ENCODE measurements around the gene SLC40A1.

SLC40A1 gene

GRCh38 chr2:189578272-189578950 is 2.2 kb downstream of the SLC40A1 start:
- H3K9me2 ChIP-seq (replicated peaks; ENCODE audit: control insufficient read depth, low read length), result no peaks in the 10 kb centered on the region
- H3K4me1 ChIP-seq (ENCODE audit: control insufficient read depth, low read length), result no peaks in the 10 kb centered on the region
- H3K79me2 ChIP-seq (ENCODE audit: control insufficient read depth, low read length), result no peaks in the 10 kb centered on the region
- H3K4me2 ChIP-seq (ENCODE audit: low read length), result no peak overlapping the region
- H3K27ac ChIP-seq (ENCODE audit: low read depth, low read length), result no peak overlapping the region
- no peaks in the 10 kb centered on the region for H3K9me3 ChIP-seq (ENCODE audit: control insufficient read depth, insufficient read depth, low read length)
- no peaks in the 10 kb centered on the region for H3F3A ChIP-seq (ENCODE audit: control insufficient read depth, insufficient read depth)
- H3K27me3 ChIP-seq (ENCODE audit: control insufficient read depth, low read length), result peaks cover 33% of the 10 kb centered on the region
- H4K20me1 ChIP-seq (ENCODE audit: control insufficient read depth, insufficient read depth, low read depth, low read length), result no peaks in the 10 kb centered on the region
- no peaks in the 10 kb centered on the region for H3K36me3 ChIP-seq (ENCODE audit: control insufficient read depth, low read length)
- TF ChIP-seq CTCF (IDR thresholded peaks at IDR 0.05; ENCODE audit: low read depth, low read length, poor library complexity, severe bottlenecking), result no peak
- H3K4me3 ChIP-seq (ENCODE audit: low read length), result no peak overlapping the region

- Histone ChIP-seq H3K27me3 (ENCODE audit: control insufficient read depth, low read length) (peaks cover 30% of the 10 kb centered on the region), H3K4me3 (ENCODE audit: low read length) (no peak overlapping the region), H3K9me2 (replicated peaks; ENCODE audit: control insufficient read depth, low read length) (no peaks in the 10 kb centered on the region), H3K79me2 (ENCODE audit: control insufficient read depth, low read length) (no peaks in the 10 kb centered on the region), H3K4me2 (ENCODE audit: low read length) (no peak overlapping the region), H3K36me3 (ENCODE audit: control insufficient read depth, low read length) (no peaks in the 10 kb centered on the region), H3F3A (ENCODE audit: control insufficient read depth, insufficient read depth) (no peaks in the 10 kb centered on the region), H4K20me1 (ENCODE audit: control insufficient read depth, insufficient read depth, low read depth, low read length) (no peaks in the 10 kb centered on the region), H3K4me1 (ENCODE audit: control insufficient read depth, low read length) (no peaks in the 10 kb centered on the region), H3K27ac (ENCODE audit: low read depth, low read length) (no peak overlapping the region), H3K9me3 (ENCODE audit: control insufficient read depth, insufficient read depth, low read length) (no peaks in the 10 kb centered on the region)
- TF ChIP-seq EZH2phosphoT487 (IDR thresholded peaks at IDR 0.05; ENCODE audit: borderline replicate concordance, low read length) (no peak), CTCF (IDR thresholded peaks at IDR 0.05; ENCODE audit: low read depth, low read length, poor library complexity, severe bottlenecking) (no peak)
Observed at GRCh38 chr2:189577121-189577520, 3.5 kb downstream of the SLC40A1 start.

GRCh38 chr2:189576396-189576795 is 4.2 kb downstream of the SLC40A1 start:
- H3K4me1 ChIP-seq (ENCODE audit: control insufficient read depth, low read length), result no peaks in the 10 kb centered on the region
- no peaks in the 10 kb centered on the region for H3K9me2 ChIP-seq (replicated peaks; ENCODE audit: control insufficient read depth, low read length)
- H3F3A ChIP-seq (ENCODE audit: control insufficient read depth, insufficient read depth), result no peaks in the 10 kb centered on the region
- no peaks in the 10 kb centered on the region for H3K36me3 ChIP-seq (ENCODE audit: control insufficient read depth, low read length)
- peaks cover 23% of the 10 kb centered on the region for H3K27me3 ChIP-seq (ENCODE audit: control insufficient read depth, low read length)
- no peak overlapping the region for H3K4me2 ChIP-seq (ENCODE audit: low read length)
- H4K20me1 ChIP-seq (ENCODE audit: control insufficient read depth, insufficient read depth, low read depth, low read length), result no peaks in the 10 kb centered on the region
- TF ChIP-seq CTCF (IDR thresholded peaks at IDR 0.05; ENCODE audit: low read depth, low read length, poor library complexity, severe bottlenecking) (no peak), EZH2phosphoT487 (IDR thresholded peaks at IDR 0.05; ENCODE audit: borderline replicate concordance, low read length) (no peak)
- H3K27ac ChIP-seq (ENCODE audit: low read depth, low read length), result no peak overlapping the region
- no peak overlapping the region for H3K4me3 ChIP-seq (ENCODE audit: low read length)
- H3K79me2 ChIP-seq (ENCODE audit: control insufficient read depth, low read length), result no peaks in the 10 kb centered on the region
- H3K9me3 ChIP-seq (ENCODE audit: control insufficient read depth, insufficient read depth, low read length), result no peaks in the 10 kb centered on the region

Measured in DOHH2 (cell line).